Erythroblast (primary cell): Measurements from ENCODE around the gene BPTF.
"Not testable (repeated sequence)": the region's sequence is repeated elsewhere in the genome, so short reads cannot be mapped to it uniquely, and the experiment has no call there.

Experiments
- GATA1 ChIP-seq: IDR thresholded peaks from 2 replicates; pipeline ENCODE4 v1.6.1; 2011; ENCODE audit warnings: low read depth, mild to moderate bottlenecking, control low read depth, low read length, moderate library complexity
- POLR2A ChIP-seq: IDR thresholded peaks from 2 replicates; pipeline ENCODE4 v1.6.1; 2011; ENCODE audit warnings: mild to moderate bottlenecking, low read length

GRCh38 chr17:67928842-67929241 is 103.5 kb downstream of the BPTF start:
- not testable (repeated sequence) for TF ChIP-seq POLR2A, GATA1
